TTC549 (cell line): Measurements from ENCODE around the gene CCDC126.
"Not testable (repeated sequence)": the region's sequence is repeated elsewhere in the genome, so short reads cannot be mapped to it uniquely, and the experiment has no call there.

Source experiments
- FAIRE-seq: peaks from 2 replicates; lab custom pipeline; 2012; peaks lifted over from hg19 to GRCh38; lab: Jason Lieb, UNC

The CCDC126 gene

GRCh38 chr7:23628370-23628769 is 31.2 kb downstream of the CCDC126 start:
- FAIRE-seq, result no peak

GRCh38 chr7:23633417-23633816 is 36.2 kb downstream of the CCDC126 start:
- FAIRE-seq, result no peak

GRCh38 chr7:23645822-23646221 is 48.6 kb downstream of the CCDC126 start:
- FAIRE-seq, result no peak

- no peak for FAIRE-seq
Measured at GRCh38 chr7:23653942-23654341, 56.8 kb downstream of the CCDC126 start.

- FAIRE-seq, result no peak
Measured at GRCh38 chr7:23654508-23654907, 57.3 kb downstream of the CCDC126 start.

GRCh38 chr7:23655433-23655832 is 58.3 kb downstream of the CCDC126 start:
- FAIRE-seq, result no peak

- FAIRE-seq, result no peak
Measured at GRCh38 chr7:23658831-23659427, 61.7 kb downstream of the CCDC126 start.

GRCh38 chr7:23661385-23661784 is 64.2 kb downstream of the CCDC126 start:
- no peak for FAIRE-seq

GRCh38 chr7:23662124-23662983 is 65.2 kb downstream of the CCDC126 start:
- no peak for FAIRE-seq

- FAIRE-seq, result no peak
Measured at GRCh38 chr7:23662984-23663313, 65.8 kb downstream of the CCDC126 start.

- FAIRE-seq, result no peak
Measured at GRCh38 chr7:23664122-23664521, 66.9 kb downstream of the CCDC126 start.

- FAIRE-seq, result no peak
Measured at GRCh38 chr7:23672033-23672432, 74.9 kb downstream of the CCDC126 start.

GRCh38 chr7:23679898-23680413 is 82.8 kb downstream of the CCDC126 start, which contains the start of gene FAM221A:
FAM221A (plus strand) TSS chr7:23680199; CDS start chr7:23680219, 20 bp downstream.
- FAIRE-seq, result no peak

GRCh38 chr7:23680414-23681405 is 83.5 kb downstream of the CCDC126 start:
- FAIRE-seq, result no peak

GRCh38 chr7:23684041-23684440 is 86.9 kb downstream of the CCDC126 start:
- FAIRE-seq, result not testable (repeated sequence)

GRCh38 chr7:23685731-23686130 is 88.5 kb downstream of the CCDC126 start:
- no peak for FAIRE-seq

GRCh38 chr7:23687011-23687410 is 89.8 kb downstream of the CCDC126 start:
- FAIRE-seq, result no peak

- no peak for FAIRE-seq
Measured at GRCh38 chr7:23689165-23689564, 92.0 kb downstream of the CCDC126 start.

- no peak for FAIRE-seq
Measured at GRCh38 chr7:23691320-23691719, 94.1 kb downstream of the CCDC126 start.

- peak; percentile 5 for FAIRE-seq
Measured at GRCh38 chr7:23693224-23693623, 96.0 kb downstream of the CCDC126 start.
